Choroid plexus epithelial cell (primary cell): ENCODE measurements around the gene SCG3.
A peak's percentile ranks its signal among the peaks of the same experiment; 100 is the strongest.

Experiments used
- DNase-seq: peaks from one replicate; pipeline ENCODE4 v3.0.0-alpha.2; 2010; ENCODE audit warnings: low read depth
- H3K4me3 ChIP-seq: 2 replicates; pipeline ENCODE4 v1.5.1; 2011; ENCODE audit warnings: low read depth, mild to moderate bottlenecking, control low read depth, low read length, moderate library complexity
- CTCF ChIP-seq: conservative IDR thresholded peaks from 2 replicates; pipeline ENCODE4 v1.5.1; 2011; ENCODE audit warnings: low read depth, mild to moderate bottlenecking, control low read depth, inconsistent platforms, low read length, moderate library complexity

Gene SCG3

GRCh38 chr15:51750792-51751696, 69.7 kb downstream of the SCG3 start, which contains the start of gene TMOD2:
Gene TMOD2, plus strand, starts transcription at chr15:51751597. Its CDS starts 14,845 bp downstream, at chr15:51766442.
- no peak for TF ChIP-seq CTCF
- DNase-seq: peak; percentile 37
- peak within 1 kb of the TSS; percentile 66 for H3K4me3 ChIP-seq

- no peak for TF ChIP-seq CTCF
- DNase-seq: peak; percentile 40
- peak overlapping the region; percentile 66 for H3K4me3 ChIP-seq
Observed at GRCh38 chr15:51751697-51752683, 70.7 kb downstream of the SCG3 start.

- no peak for TF ChIP-seq CTCF
- no peak for DNase-seq
- no peak overlapping the region for H3K4me3 ChIP-seq
Observed at GRCh38 chr15:51752888-51753287, 71.6 kb downstream of the SCG3 start.

GRCh38 chr15:51754267-51754666, 73.0 kb downstream of the SCG3 start:
- H3K4me3 ChIP-seq: no peak overlapping the region

GRCh38 chr15:51755790-51756189, 74.5 kb downstream of the SCG3 start:
- no peak for DNase-seq
- TF ChIP-seq CTCF: no peak
- H3K4me3 ChIP-seq: no peak overlapping the region

More at GRCh38 chr15:51754267-51754666, 73.0 kb downstream of the SCG3 start:
- no peak for TF ChIP-seq CTCF
- DNase-seq: no peak

- no peak for DNase-seq
- TF ChIP-seq CTCF: no peak
- no peak overlapping the region for H3K4me3 ChIP-seq
Observed at GRCh38 chr15:51756482-51756881, 75.2 kb downstream of the SCG3 start.
